Measurements from ENCODE around the gene CCDC69. TPM values are rescaled to one million over a fixed set of nuclear protein-coding genes. Genes with fewer than 3 reads are reported as not detected.
"Not testable (repeated sequence)": the region's sequence is repeated elsewhere in the genome, so short reads cannot be mapped to it uniquely, and the experiment has no call there.

The CCDC69 gene
- polyA plus RNA-seq, 5 donors, result 8.5 to 15.1 (median 9.2) TPM

DNA sequence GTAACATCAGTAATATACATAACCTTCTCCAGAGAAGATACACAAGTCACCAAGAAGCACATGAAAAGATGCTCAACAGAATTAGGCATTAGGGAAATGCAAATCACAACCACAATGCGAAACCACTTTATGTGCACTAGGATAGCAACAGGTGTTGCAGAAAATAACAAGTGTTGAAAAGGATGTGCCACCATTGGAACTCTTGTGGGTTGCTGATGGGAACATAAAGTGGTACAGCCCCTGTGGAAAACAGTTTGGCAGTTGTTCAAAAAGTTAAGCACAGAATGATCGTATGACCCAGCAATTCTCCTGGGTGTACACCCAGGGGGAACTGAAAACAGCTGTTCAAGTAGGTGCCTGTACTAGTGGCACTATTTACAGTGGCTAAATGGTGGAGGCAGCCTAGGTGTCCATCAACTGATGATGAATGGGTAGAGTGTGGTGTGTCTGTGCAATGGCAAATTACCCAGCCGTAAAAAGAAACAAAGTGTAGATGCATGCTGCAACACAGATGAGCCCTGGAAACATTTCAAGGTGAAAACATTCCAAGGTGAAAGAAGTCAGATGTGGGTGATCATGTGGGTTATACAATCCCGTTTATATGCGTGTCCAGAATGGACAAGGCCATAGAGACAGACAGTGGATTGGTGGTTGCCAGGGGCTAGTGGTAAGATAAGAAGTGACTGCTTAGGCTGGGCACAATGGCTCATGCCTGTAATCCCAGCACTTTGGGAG is 27.2 kb downstream of the CCDC69 start:
- no peak for DNase-seq

DNA sequence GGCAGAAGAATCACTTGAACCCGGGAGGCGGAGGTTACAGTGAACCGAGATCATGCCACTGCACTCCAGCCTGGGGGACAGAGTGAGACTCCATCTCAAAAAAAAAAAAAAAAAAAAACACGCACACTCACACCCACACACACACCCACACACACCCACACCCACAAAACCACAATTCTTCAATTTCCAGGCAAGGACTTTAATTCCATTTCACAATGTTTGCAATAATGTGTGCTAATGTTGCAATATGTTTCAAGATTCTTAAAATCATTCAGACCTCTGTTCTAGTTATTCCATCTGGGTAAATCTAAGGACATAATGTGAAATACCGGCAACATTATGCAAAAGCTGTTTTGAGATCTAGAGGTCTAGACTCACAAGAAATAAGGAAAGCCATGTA is 28.3 kb downstream of the CCDC69 start:
- no peak for DNase-seq

GRCh38 chr5:151192626-151193025 is 31.3 kb downstream of the CCDC69 start:
- DNase-seq, result no peak

GRCh38 chr5:151191661-151192060 is 32.2 kb downstream of the CCDC69 start:
- no peak for DNase-seq

GRCh38 chr5:151189151-151189550 is 34.7 kb downstream of the CCDC69 start:
- DNase-seq, result no peak

DNA sequence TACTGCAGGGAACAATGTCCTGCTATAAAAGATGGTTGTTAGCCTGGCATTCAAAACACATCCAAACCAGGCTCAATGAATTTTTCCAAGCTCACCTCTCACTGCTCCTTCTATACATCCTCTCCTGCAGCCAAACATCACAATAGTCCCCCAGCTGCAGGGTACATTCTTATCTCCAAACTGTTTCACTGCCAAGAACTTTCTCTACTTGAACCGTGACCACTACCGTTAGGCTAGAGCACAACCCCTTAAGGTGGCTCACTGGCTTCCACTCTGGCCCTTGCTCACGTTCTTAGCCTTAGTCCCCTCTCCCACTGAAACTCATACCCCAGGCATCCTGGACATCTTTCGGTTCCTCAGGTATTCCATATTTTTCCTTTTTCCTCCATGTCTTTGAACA is 37.4 kb downstream of the CCDC69 start:
- no peak for DNase-seq

- DNase-seq, result no peak
These were observed 37.8 kb downstream of the CCDC69 start for GRCh38 chr5:151186052-151186451.

DNA sequence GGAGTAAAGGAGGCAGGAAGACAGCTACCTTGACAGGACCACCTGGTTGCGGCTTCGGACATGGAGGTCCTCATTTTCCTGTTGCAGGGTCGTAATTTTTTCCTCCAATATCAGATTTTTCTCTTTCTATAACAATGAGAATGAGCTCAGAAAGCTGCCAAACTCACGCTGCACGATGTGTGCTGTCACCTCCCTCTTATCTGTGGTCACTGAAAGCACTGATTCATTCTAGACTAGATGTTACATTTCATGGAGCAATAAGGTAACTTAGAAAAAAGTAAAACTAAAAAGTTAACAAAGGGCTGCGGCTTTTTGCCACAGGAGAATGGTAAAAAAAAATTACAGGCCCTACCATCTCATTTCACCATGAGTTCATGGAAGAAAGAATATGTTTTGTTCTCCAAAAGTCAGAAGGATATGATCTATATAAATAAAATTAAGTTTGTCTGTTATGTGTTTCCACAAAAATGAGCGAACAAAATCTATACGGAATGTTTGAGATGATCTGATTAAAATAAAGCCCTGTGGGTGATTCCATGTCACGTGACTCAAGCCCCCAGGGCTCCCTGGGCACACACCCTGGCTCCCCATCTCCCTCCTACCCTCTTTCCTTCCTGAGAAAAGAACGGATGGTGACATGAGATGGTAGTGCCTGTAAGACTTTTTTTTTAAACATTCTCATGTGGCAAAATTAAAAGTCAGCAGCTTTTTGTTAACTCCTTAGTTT is 39.4 kb downstream of the CCDC69 start:
- DNase-seq, result no peak

- no peak for DNase-seq
These were observed 40.2 kb downstream of the CCDC69 start for GRCh38 chr5:151183456-151184245.

GRCh38 chr5:151182976-151183375 is 40.9 kb downstream of the CCDC69 start:
- no peak for DNase-seq

- DNase-seq, result no peak
These were observed 41.4 kb downstream of the CCDC69 start for GRCh38 chr5:151182524-151182900.

GRCh38 chr5:151181818-151182523 is 41.9 kb downstream of the CCDC69 start:
- DNase-seq, result no peak

- no peak for DNase-seq
These were observed 43.6 kb downstream of the CCDC69 start for GRCh38 chr5:151180291-151180690.

- no peak for DNase-seq
These were observed 44.4 kb downstream of the CCDC69 start for GRCh38 chr5:151179489-151179840.

DNA sequence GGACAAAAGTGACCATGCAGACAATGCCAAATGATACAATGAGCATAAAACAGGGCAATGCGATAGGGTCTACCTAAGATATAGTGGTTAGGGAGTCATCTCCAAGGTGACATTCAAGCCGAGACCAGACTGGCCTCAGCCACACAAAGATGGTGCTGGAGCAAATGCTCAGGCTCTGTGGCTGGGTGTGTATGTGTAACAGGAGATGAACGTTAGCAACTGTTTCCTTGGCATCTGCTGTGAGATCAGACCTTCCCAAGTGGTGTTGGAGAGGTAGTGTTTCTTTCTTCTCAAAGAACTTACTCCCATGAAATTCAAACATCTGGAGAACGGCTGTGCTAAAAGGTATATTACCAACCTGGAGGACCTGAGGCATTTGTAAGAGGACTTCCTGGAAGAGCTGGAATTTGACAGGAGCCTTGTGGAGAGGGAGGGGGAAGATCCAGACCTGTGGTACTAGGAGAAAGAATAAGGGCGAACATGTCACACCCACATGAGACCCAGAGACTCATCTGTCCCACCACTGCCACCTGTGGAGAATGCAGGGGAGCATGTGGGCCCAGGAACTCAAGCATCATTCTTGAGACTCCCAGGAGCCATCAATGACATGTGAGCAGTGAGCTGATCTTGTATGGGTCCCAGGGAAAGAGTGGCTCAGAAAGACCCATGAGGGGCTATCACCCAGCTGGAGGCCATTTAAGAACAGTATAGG is 45.0 kb downstream of the CCDC69 start:
- no peak for DNase-seq

DNA sequence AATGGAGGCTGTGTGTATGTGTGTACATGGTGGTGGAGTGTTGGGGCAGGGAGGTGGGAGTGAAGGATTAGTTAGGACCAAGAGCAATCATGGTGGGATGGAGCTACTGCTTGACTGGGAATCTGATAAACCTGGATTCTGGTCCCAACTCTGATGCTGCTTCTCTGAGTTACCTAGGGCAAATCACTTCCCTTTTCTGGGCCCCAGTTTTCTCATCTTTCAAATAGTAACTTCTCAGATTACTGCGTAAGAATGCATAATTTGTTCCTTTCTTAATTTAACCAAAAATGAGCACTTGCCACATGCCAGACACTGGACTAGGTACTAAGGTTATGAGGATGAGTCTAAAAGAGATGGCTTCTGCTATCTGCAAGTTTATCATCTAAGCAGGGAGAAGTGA is 45.5 kb downstream of the CCDC69 start:
- no peak for DNase-seq

- not testable (repeated sequence) for DNase-seq
These were observed 47.6 kb downstream of the CCDC69 start for GRCh38 chr5:151176268-151176667.

- no peak for DNase-seq
These were observed 49.2 kb downstream of the CCDC69 start for GRCh38 chr5:151174612-151175101.

DNA sequence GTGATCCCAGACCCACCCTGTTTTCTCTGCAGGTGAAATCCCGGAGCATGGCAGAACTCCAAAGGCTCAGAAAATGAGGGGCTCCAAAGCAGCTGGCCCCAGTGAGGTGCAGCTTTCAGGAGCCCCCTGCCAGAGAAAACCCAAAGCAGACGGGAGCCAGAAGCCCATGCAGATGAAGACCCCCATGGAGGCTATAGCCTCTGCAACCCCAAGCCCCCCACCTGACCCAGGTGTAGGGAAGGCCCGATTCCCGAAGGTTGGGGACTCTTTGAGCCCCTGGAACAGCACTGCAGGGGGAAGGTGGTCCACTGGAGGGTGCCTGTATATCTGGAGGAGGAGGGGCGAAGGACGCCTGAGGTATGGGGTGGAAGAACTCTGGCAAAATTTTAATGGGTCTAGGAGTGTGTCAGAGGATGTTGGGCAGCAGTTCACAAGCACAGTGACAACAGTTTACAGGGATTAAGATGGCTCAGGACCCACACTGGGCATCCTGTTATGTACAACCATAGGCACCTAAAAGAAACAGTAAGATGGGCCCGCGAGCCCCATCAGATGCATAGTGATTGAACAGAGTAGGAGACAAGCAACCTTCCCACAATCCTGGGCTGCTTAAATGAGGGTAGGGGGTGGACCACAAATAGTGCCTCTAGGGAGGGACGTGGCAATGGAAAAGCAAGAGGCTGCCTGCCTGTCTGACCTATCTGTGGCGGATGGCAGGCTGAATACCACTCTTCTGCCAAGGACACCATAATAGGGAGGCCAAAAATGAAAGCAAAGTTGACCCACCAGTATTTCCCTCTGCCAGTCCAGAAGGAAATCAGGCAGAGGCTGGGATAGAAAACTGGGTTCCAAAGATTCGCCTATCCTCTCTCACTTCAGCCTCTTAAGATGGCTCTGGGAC is 49.9 kb downstream of the CCDC69 start:
- DNase-seq, result no peak

DNA sequence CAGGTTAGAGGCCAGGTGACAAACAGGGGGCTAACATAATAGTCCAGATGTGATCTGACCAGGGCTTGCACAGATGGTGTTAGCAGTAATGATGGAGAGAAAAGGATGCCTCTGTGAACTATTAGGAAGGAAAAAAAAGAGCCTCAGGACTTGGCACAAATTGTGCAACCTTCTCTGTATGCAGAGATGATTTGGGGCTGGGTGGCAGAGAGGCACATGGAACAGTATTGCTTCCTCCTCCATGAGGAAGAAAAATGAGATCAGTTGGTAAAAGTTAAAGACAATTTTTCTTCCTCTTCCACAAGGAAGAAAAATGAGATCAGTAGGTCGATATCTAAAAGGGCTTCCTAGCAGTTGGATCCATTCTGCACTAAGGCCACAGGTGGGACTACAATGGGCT is 52.4 kb downstream of the CCDC69 start:
- DNase-seq, result no peak

Data from right lung (tissue), 5 donors.